GM12878 (cell line): Measurements from ENCODE around the gene CFAP410. TPM values are rescaled to one million over a fixed set of nuclear protein-coding genes. Genes with fewer than 3 reads are reported as not detected.
A peak's percentile ranks its signal among the peaks of the same experiment; 100 is the strongest.

Experiments
- ATAC-seq: fragments of 200-7000 bp; cut with Tn5 transposase; 3 replicates; pipeline ENCODE4 v1.9.1; 2020; ENCODE audit warnings: mild to moderate bottlenecking, moderate library complexity
- BruUV-seq: library from RNA; stranded (reverse); fragments of 400-500 nt; replicated peaks from 2 replicates; lab custom pipeline; 2021; lab: Mats Ljungman, UMichigan
- CTCF ChIA-PET: fragments of 300-600 bp; sonication (Branson Sonifier 250); formaldehyde crosslinking; extraction: SDS; loops from one replicate; lab custom pipeline; 2021; ENCODE audit warnings: inconsistent platforms; lab: Yijun Ruan, JAX
- POLR2A ChIA-PET: fragments of 350-600 bp; formaldehyde crosslinking; extraction: SDS; loops from one replicate; lab custom pipeline; 2021; ENCODE audit warnings: inconsistent platforms; lab: Charles Lee
- RAD21 ChIA-PET: fragments of 300-600 bp; sonication (Branson Sonifier 250); formaldehyde crosslinking; loops from one replicate; lab custom pipeline; 2023; ENCODE audit warnings: antibody characterized with exemption; ENCODE audit not compliant: unreplicated experiment; lab: Charles Lee
- SMC1A ChIA-PET: fragments of 300-600 bp; sonication (Branson Sonifier 250); formaldehyde crosslinking; loops from one replicate; lab custom pipeline; 2023; ENCODE audit not compliant: unreplicated experiment, uncharacterized antibody; lab: Charles Lee
- DNase-seq: peaks from one replicate; pipeline ENCODE4 v3.0.0-alpha.2; 2011; ENCODE audit warnings: low read depth, low spot score
- FAIRE-seq: peaks from 3 replicates; lab custom pipeline; 2011; peaks lifted over from hg19 to GRCh38; lab: Jason Lieb, UNC
- H2AFZ ChIP-seq: 2 replicates; pipeline ENCODE4 v1.6.0; 2011; ENCODE audit warnings: low read depth, low read length, control low read depth; ENCODE audit not compliant: control insufficient read depth
- H3K27ac ChIP-seq: 2 replicates; pipeline ENCODE4 v1.5.1; 2011; ENCODE audit warnings: control low read depth; ENCODE audit not compliant: control insufficient read depth, insufficient read depth
- H3K27me3 ChIP-seq, 2 experiments: replicated peaks in 1 of 2; 2 replicates each; pipeline versions ENCODE4 v1.6.0 to v1.6.1; 2011; ENCODE audit warnings: low read length in 1 of 2; ENCODE audit not compliant: control insufficient read depth in 2 of 2, insufficient read depth in 2 of 2
- H3K36me3 ChIP-seq, 2 experiments: 2 replicates each; pipeline ENCODE4 v1.5.1; 2011; ENCODE audit warnings: low read length in 1 of 2; ENCODE audit not compliant: control insufficient read depth in 2 of 2, insufficient read depth in 2 of 2
- H3K4me1 ChIP-seq: 2 replicates; pipeline ENCODE4 v1.6.1; 2011; ENCODE audit warnings: mild to moderate bottlenecking, low read length, moderate library complexity, mixed read lengths; ENCODE audit not compliant: control insufficient read depth, insufficient read depth
- H3K4me2 ChIP-seq: 2 replicates; pipeline ENCODE4 v1.6.0; 2011; ENCODE audit warnings: control low read depth; ENCODE audit not compliant: control insufficient read depth, insufficient read depth
- H3K4me3 ChIP-seq: fragments of 200-600 bp; sonication (generic); 2 replicates; pipeline ENCODE4 v1.5.1; 2016
- H3K79me2 ChIP-seq: 2 replicates; pipeline ENCODE4 v1.6.0; 2011; ENCODE audit warnings: low read length; ENCODE audit not compliant: control insufficient read depth, insufficient read depth
- H3K9ac ChIP-seq: 2 replicates; pipeline ENCODE4 v1.8.0; 2011; ENCODE audit warnings: low read length, control low read depth, mixed read lengths; ENCODE audit not compliant: control insufficient read depth, insufficient read depth
- H3K9me3 ChIP-seq: replicated peaks from 3 replicates; pipeline ENCODE4 v1.5.1; 2011; ENCODE audit warnings: mild to moderate bottlenecking, low read length; ENCODE audit not compliant: control insufficient read depth, insufficient read depth
- H4K20me1 ChIP-seq: 2 replicates; pipeline ENCODE4 v1.6.0; 2011; ENCODE audit not compliant: control insufficient read depth, insufficient read depth
- CREM ChIP-seq: IDR thresholded peaks from 2 replicates; pipeline ENCODE4 v1.6.1; 2014; ENCODE audit warnings: antibody characterized with exemption, low read depth
- ESRRA ChIP-seq: IDR thresholded peaks from 2 replicates; pipeline ENCODE4 v1.6.1; 2012; ENCODE audit warnings: mild to moderate bottlenecking, low read length, improper control_type of control experiment
- MEF2A ChIP-seq: IDR thresholded peaks from 2 replicates; pipeline ENCODE4 v1.6.1; 2011; ENCODE audit warnings: low read depth, mild to moderate bottlenecking, low read length, moderate library complexity; ENCODE audit not compliant: insufficient read depth
- MEF2B ChIP-seq: fragments of 450-650 bp; IDR thresholded peaks from 2 replicates; pipeline ENCODE4 v1.6.1; 2018; ENCODE audit warnings: mild to moderate bottlenecking, moderate library complexity; ENCODE audit not compliant: partially characterized antibody, poor library complexity, severe bottlenecking
- PAX8 ChIP-seq: fragments of 450-650 bp; IDR thresholded peaks from 2 replicates; pipeline ENCODE4 v1.6.1; 2017; ENCODE audit warnings: mild to moderate bottlenecking, moderate library complexity
- POLR2A ChIP-seq: IDR thresholded peaks from 2 replicates; pipeline ENCODE4 v1.6.1; 2011; ENCODE audit warnings: low read depth, mild to moderate bottlenecking, low read length
- POLR2AphosphoS5 ChIP-seq: IDR thresholded peaks from 2 replicates; pipeline ENCODE4 v1.6.1; 2011; ENCODE audit warnings: mild to moderate bottlenecking, low read length, inconsistent platforms
- SRF ChIP-seq, 2 experiments: IDR thresholded peaks; 2 replicates each; pipeline ENCODE4 v1.6.1; 2011; ENCODE audit warnings: low read depth in 2 of 2, low read length in 2 of 2, mild to moderate bottlenecking in 1 of 2, moderate library complexity in 1 of 2
- STAT3 ChIP-seq: IDR thresholded peaks from 2 replicates; pipeline ENCODE4 v1.6.1; 2011; ENCODE audit warnings: low read depth, low read length, improper control_type of control experiment
- ZNF274 ChIP-seq: IDR thresholded peaks from one replicate; pipeline ENCODE4 v1.8.0; 2011; ENCODE audit not compliant: insufficient read length, insufficient read depth
- WGBS: methylation state at CpG from one replicate; pipeline ENCODE4 v1.1.6; 2016; ENCODE audit warnings: low lambda C conversion rate; ENCODE audit not compliant: insufficient replicate concordance, insufficient coverage; ENCODE audit errors: missing lambda C conversion rate; 5-methylcytosine and 5-hydroxymethylcytosine counted together
- in situ Hi-C: fragments of 300-500 bp; cut with MboI; formaldehyde crosslinking; loops from 9 replicates; pipeline ENCODE4 v1.14.3; 2018; ENCODE audit warnings: mixed read lengths
- intact Hi-C: fragments of 100-400 bp; cut with micrococcal nuclease; formaldehyde crosslinking; loops from one replicate; pipeline ENCODE4 v1.14.2; 2022; ENCODE audit not compliant: unreplicated experiment
- polyA plus RNA-seq, 11 experiments: library from polyadenylated mRNA; depleted of rRNA in 4 of 11; unstranded in 6 of 11; stranded (reverse) in 5 of 11; fragments of >200 nt; fragmentation: Nextera tagmentation in 4 of 11; fragmentation: Illumina TruSeq in 1 of 11; extraction: Ambion mirVana in 4 of 11; extraction: Trizol in 1 of 11; gene quantifications; 1 replicate in 1 of 11; 2 replicates in 10 of 11; pipeline versions ENCODE4 v1.2.1 to v1.2.3, GENCODE V29; 2011 to 2016; ENCODE audit warnings: inconsistent platforms in 2 of 11, missing spikeins in 2 of 11, low read depth in 1 of 11
- total RNA-seq, 4 experiments: library from RNA; depleted of rRNA in 3 of 4; stranded (reverse); fragments of >200 nt in 3 of 4; fragmentation: Illumina TruSeq in 1 of 4; extraction: Trizol in 1 of 4; gene quantifications; 2 replicates each; pipeline versions ENCODE4 v1.2.1 to v1.2.3, GENCODE V29; 2013 to 2021
- TF ChIP-seq, protein P1 (sequence below): IDR thresholded peaks from 2 replicates; pipeline ENCODE4 v1.6.1; 2012; ENCODE audit warnings: improper control_type of control experiment, low read depth, low read length; ENCODE audit not compliant: insufficient replicate concordance

CFAP410 gene
- total and polyA plus RNA-seq, 10 of the 15 experiments (the other 5 are each of a cell fraction or from before 2014, with no cell fraction given): 0.14 to 24.8 (median 11.3) TPM

DNA sequence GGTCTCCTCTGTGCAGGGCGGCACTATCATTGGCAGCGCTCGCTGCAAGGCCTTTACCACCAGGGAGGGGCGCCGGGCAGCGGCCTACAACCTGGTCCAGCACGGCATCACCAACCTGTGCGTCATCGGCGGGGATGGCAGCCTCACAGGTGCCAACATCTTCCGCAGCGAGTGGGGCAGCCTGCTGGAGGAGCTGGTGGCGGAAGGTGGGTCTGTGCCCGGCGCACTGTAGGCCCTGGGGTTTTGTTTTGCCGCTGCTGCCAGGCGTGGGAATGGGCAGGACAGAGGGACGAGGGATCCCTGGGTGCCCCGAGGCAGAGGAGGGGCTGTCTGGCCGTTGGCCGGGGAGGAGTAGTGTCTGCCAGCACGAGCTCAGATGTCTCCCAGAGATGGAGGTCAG is 27.1 kb downstream of the CFAP410 start:
- 98% methylated on average over 22 of the region's 22 CpGs for WGBS
- Histone ChIP-seq H3K36me3 (peaks cover 19 to 50% of the 10 kb centered on the region in 2 experiments; a peak in 3 of 4 replicates), H3K27me3 (no peaks in the 10 kb centered on the region), H2AFZ (no peak overlapping the region), H3K4me2 (no peak overlapping the region), H4K20me1 (no peaks in the 10 kb centered on the region), H3K9me3 (no peaks in the 10 kb centered on the region), H3K4me3 (no peak overlapping the region), H3K27ac (no peak overlapping the region), H3K4me1 (no peaks in the 10 kb centered on the region), H3K79me2 (no peaks in the 10 kb centered on the region), H3K9ac (no peak overlapping the region)
- FAIRE-seq: no peak
- SMC1A ChIA-PET: no interaction called here
- intact Hi-C loops: no loop called here
- POLR2A ChIA-PET: no interaction called here
- no peak for TF ChIP-seq MEF2A
- TF ChIP-seq ESRRA: no peak
- no peak for TF ChIP-seq CREM
- no peak for TF ChIP-seq ZNF274
- CTCF ChIA-PET: no interaction called here
- no TSS peak for BruUV-seq
- in situ Hi-C loops: no loop called here
- no peak for DNase-seq
- RAD21 ChIA-PET: no interaction called here
- no peak for ATAC-seq

GRCh38 chr21:44310628-44311507 is 28.3 kb downstream of the CFAP410 start:
- no peak overlapping the region for H3K4me3 ChIP-seq
- ChIA-PET CTCF (no interaction called here), SMC1A (no interaction called here), POLR2A (no interaction called here), RAD21 (no interaction called here)
- no peak overlapping the region for H3K4me2 ChIP-seq
- no peak overlapping the region for H2AFZ ChIP-seq
- H3K9me3 ChIP-seq: no peaks in the 10 kb centered on the region
- no peaks in the 10 kb centered on the region; the same call in 1 of the 2 replicates for H4K20me1 ChIP-seq
- in situ Hi-C loops: no loop called here
- ATAC-seq (peak; percentile 48; the same call in 2 of the 3 replicates), DNase-seq (no peak), FAIRE-seq (no peak)
- peaks cover 2% of the 10 kb centered on the region; the same call in 1 of the 2 replicates for H3K79me2 ChIP-seq
- TSS peak; percentile 20 for BruUV-seq
- H3K36me3 ChIP-seq: peaks cover 12 to 41% of the 10 kb centered on the region in 2 experiments; a peak in 3 of 4 replicates
- H3K27ac ChIP-seq: no peak overlapping the region
- WGBS: 90% methylated on average over 28 of the region's 28 CpGs
- H3K9ac ChIP-seq: no peak overlapping the region
- no peaks in the 10 kb centered on the region for H3K27me3 ChIP-seq
- no peaks in the 10 kb centered on the region for H3K4me1 ChIP-seq
- intact Hi-C loops: no loop called here
- no peak for TF ChIP-seq POLR2AphosphoS5
- no peak for TF ChIP-seq SRF (IDR thresholded peaks at IDR 0.05; ENCODE audit: low read depth in 2 of 2, low read length in 2 of 2)
- TF ChIP-seq MEF2B: no peak
- no peak for TF ChIP-seq PAX8
- TF ChIP-seq STAT3: no peak
- TF ChIP-seq, protein P1, sequence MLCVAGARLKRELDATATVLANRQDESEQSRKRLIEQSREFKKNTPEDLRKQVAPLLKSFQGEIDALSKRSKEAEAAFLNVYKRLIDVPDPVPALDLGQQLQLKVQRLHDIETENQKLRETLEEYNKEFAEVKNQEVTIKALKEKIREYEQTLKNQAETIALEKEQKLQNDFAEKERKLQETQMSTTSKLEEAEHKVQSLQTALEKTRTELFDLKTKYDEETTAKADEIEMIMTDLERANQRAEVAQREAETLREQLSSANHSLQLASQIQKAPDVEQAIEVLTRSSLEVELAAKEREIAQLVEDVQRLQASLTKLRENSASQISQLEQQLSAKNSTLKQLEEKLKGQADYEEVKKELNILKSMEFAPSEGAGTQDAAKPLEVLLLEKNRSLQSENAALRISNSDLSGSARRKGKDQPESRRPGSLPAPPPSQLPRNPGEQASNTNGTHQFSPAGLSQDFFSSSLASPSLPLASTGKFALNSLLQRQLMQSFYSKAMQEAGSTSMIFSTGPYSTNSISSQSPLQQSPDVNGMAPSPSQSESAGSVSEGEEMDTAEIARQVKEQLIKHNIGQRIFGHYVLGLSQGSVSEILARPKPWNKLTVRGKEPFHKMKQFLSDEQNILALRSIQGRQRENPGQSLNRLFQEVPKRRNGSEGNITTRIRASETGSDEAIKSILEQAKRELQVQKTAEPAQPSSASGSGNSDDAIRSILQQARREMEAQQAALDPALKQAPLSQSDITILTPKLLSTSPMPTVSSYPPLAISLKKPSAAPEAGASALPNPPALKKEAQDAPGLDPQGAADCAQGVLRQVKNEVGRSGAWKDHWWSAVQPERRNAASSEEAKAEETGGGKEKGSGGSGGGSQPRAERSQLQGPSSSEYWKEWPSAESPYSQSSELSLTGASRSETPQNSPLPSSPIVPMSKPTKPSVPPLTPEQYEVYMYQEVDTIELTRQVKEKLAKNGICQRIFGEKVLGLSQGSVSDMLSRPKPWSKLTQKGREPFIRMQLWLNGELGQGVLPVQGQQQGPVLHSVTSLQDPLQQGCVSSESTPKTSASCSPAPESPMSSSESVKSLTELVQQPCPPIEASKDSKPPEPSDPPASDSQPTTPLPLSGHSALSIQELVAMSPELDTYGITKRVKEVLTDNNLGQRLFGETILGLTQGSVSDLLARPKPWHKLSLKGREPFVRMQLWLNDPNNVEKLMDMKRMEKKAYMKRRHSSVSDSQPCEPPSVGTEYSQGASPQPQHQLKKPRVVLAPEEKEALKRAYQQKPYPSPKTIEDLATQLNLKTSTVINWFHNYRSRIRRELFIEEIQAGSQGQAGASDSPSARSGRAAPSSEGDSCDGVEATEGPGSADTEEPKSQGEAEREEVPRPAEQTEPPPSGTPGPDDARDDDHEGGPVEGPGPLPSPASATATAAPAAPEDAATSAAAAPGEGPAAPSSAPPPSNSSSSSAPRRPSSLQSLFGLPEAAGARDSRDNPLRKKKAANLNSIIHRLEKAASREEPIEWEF: no peak
- peak; percentile 53; the same call in 1 of the 2 replicates for TF ChIP-seq POLR2A
